ENCODE data around the gene PRR16.

The PRR16 gene

GRCh38 chr5:120576588-120576987 lies 112.5 kb downstream of the PRR16 start:
- no peak for DNase-seq (ENCODE audit: low read depth in 2 of 2)

GRCh38 chr5:120582635-120583034 lies 118.5 kb downstream of the PRR16 start:
- no peak for DNase-seq (ENCODE audit: low read depth in 2 of 2)

GRCh38 chr5:120586646-120587045 lies 122.5 kb downstream of the PRR16 start:
- no peak for DNase-seq (ENCODE audit: low read depth in 2 of 2)

- DNase-seq (ENCODE audit: low read depth in 2 of 2) = no peak
Measured at GRCh38 chr5:120591911-120592310, 127.8 kb downstream of the PRR16 start.

- DNase-seq (ENCODE audit: low read depth in 2 of 2) = no peak
Measured at GRCh38 chr5:120599576-120599975, 135.5 kb downstream of the PRR16 start.

GRCh38 chr5:120600639-120601038 lies 136.5 kb downstream of the PRR16 start:
- DNase-seq (ENCODE audit: low read depth in 2 of 2) = no peak

GRCh38 chr5:120602033-120602432 lies 137.9 kb downstream of the PRR16 start:
- no peak for DNase-seq (ENCODE audit: low read depth in 2 of 2)

GRCh38 chr5:120604884-120605283 lies 140.8 kb downstream of the PRR16 start:
- DNase-seq (ENCODE audit: low read depth in 2 of 2) = no peak

GRCh38 chr5:120605325-120606079 lies 141.4 kb downstream of the PRR16 start:
- no peak for DNase-seq (ENCODE audit: low read depth in 2 of 2)

GRCh38 chr5:120609570-120609969 lies 145.5 kb downstream of the PRR16 start:
- DNase-seq (ENCODE audit: low read depth in 2 of 2) = no peak

- DNase-seq (ENCODE audit: low read depth in 2 of 2) = no peak
Measured at GRCh38 chr5:120610145-120610544, 146.0 kb downstream of the PRR16 start.

GRCh38 chr5:120613729-120614128 lies 149.6 kb downstream of the PRR16 start:
- DNase-seq (ENCODE audit: low read depth in 2 of 2) = no peak

GRCh38 chr5:120614531-120615180 lies 150.6 kb downstream of the PRR16 start:
- no peak for DNase-seq (ENCODE audit: low read depth in 2 of 2)

GRCh38 chr5:120615967-120616645 lies 152.0 kb downstream of the PRR16 start:
- DNase-seq (ENCODE audit: low read depth in 2 of 2) = no peak

GRCh38 chr5:120621339-120621738 lies 157.2 kb downstream of the PRR16 start:
- no peak for DNase-seq (ENCODE audit: low read depth in 2 of 2)

- no peak for DNase-seq (ENCODE audit: low read depth in 2 of 2)
Measured at GRCh38 chr5:120624021-120624563, 160.0 kb downstream of the PRR16 start.

- no peak for DNase-seq (ENCODE audit: low read depth in 2 of 2)
Measured at GRCh38 chr5:120628156-120628555, 164.1 kb downstream of the PRR16 start.

GRCh38 chr5:120630550-120630949 lies 166.4 kb downstream of the PRR16 start:
- no peak for DNase-seq (ENCODE audit: low read depth in 2 of 2)

- no peak for DNase-seq (ENCODE audit: low read depth in 2 of 2)
Measured at GRCh38 chr5:120631611-120632010, 167.5 kb downstream of the PRR16 start.

GRCh38 chr5:120632430-120632829 lies 168.3 kb downstream of the PRR16 start:
- DNase-seq (ENCODE audit: low read depth in 2 of 2) = no peak

GRCh38 chr5:120638449-120638848 lies 174.3 kb downstream of the PRR16 start:
- no peak for DNase-seq (ENCODE audit: low read depth in 2 of 2)

GRCh38 chr5:120640778-120641177 lies 176.7 kb downstream of the PRR16 start:
- DNase-seq (ENCODE audit: low read depth in 2 of 2) = no peak

GRCh38 chr5:120644516-120644915 lies 180.4 kb downstream of the PRR16 start:
- DNase-seq (ENCODE audit: low read depth in 2 of 2) = no peak

All from stimulated activated CD8-positive, alpha-beta memory T cell treated with anti-CD3 and anti-CD28 coated beads, Interleukin-7, amount 100 ng/mL, for 4 hours (primary cell).